GM18517 (cell line): ENCODE data around the gene PEAR1.

ENCODE experiments used
- ATAC-seq: cut with Tn5 transposase; IDR thresholded peaks from one replicate; pipeline ENCODE4 v1.9.1; 2021; ENCODE audit warnings: mild to moderate bottlenecking, moderate library complexity; ENCODE audit not compliant: unreplicated experiment

PEAR1 gene

DNA sequence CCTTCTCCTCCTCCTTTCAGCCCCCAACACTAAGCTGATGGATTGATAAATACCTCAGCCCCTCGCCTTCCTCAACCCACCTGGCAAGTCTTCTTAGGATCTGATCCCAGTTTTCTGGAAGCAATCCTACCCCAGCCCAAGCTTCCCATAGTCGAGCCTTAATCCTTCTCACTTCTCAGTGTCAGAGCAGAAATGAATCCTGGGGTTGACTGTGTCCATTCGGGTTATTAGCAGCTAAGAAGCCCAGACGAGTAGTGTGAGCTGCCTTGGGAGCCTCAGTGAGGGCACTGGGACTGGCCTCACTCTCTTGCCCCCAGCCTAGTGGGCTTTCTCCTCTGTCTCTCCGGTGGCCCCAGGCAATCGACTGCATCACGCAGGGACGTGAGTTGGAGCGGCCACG is 12.4 kb upstream of the PEAR1 start:
- ATAC-seq = no peak

- ATAC-seq = no peak
These were observed 11.9 kb upstream of the PEAR1 start for GRCh38 chr1:156881663-156882062.

- no peak for ATAC-seq
These were observed 11.0 kb upstream of the PEAR1 start for GRCh38 chr1:156882543-156882942.

- no peak for ATAC-seq
These were observed 9.6 kb upstream of the PEAR1 start for GRCh38 chr1:156883919-156884318.

GRCh38 chr1:156884560-156885184 is 8.8 kb upstream of the PEAR1 start:
- no peak for ATAC-seq

DNA sequence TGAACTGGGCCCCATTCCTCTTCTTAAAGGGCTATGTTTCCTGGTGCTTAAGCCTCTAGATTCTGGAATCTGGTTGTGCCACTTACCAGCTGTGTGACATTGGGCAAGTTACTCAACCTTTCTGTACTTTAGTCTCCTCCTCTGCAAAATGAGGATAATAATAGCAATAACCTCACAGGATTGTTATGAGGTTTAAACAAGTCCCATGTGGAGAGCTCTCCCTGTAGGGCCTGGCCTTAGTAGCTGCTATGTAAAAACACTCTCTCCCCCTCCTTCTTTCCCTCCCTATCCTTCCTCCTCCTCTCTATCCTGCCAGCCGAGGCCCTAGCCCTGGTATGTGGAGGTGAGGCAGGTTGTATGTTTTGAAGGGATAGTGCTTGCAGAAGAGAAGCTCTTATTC is 8.2 kb upstream of the PEAR1 start:
- no peak for ATAC-seq

DNA sequence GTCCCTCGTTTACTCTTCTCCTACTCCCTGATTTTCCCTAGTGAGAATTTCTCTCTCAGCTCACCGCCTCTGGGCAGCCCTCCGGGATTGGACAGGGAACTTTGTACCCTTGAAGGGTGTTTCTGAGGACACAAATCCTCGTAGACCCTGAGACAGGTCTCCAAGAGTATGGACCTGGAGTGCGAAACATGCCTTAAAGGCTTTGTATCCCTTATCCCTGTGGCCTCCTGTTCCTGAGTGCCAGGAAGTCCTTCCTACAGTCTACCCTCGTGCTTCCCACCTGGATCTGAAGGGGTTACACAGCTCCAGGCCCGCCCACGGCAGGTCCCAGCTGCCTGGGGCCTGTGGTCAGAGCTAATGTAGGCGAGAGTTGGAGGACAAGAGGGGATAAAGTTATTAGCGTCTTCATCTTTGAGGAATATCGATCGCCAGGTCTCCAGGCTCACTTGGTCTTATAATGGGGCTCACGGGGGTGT is 7.6 kb upstream of the PEAR1 start:
- no peak for ATAC-seq

GRCh38 chr1:156886583-156887281 is 6.8 kb upstream of the PEAR1 start:
- ATAC-seq = no peak

DNA sequence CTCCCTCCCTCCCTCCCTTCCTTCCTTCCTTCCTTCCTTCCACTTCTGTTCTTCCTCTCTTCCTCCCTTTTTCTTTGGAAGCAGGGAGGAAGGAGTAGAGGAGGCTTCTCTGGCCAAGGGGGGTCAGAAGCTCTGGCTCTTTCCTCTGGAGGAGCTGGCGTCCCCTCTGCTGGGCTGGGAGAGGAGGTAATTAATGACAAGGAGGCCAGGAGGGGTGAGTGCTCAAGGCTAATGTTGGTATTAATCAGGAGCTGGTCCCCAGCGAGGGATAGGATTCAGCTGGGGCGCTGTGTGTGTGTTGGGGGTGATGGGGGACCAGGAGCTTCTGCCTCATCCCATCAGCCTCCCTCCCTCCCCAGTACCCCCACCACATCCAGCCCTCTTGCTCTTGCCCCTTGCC is 6.2 kb upstream of the PEAR1 start:
- ATAC-seq = no peak

GRCh38 chr1:156887734-156888133 is 5.8 kb upstream of the PEAR1 start:
- no peak for ATAC-seq

GRCh38 chr1:156889802-156890580 is 3.5 kb upstream of the PEAR1 start:
- ATAC-seq = no peak

DNA sequence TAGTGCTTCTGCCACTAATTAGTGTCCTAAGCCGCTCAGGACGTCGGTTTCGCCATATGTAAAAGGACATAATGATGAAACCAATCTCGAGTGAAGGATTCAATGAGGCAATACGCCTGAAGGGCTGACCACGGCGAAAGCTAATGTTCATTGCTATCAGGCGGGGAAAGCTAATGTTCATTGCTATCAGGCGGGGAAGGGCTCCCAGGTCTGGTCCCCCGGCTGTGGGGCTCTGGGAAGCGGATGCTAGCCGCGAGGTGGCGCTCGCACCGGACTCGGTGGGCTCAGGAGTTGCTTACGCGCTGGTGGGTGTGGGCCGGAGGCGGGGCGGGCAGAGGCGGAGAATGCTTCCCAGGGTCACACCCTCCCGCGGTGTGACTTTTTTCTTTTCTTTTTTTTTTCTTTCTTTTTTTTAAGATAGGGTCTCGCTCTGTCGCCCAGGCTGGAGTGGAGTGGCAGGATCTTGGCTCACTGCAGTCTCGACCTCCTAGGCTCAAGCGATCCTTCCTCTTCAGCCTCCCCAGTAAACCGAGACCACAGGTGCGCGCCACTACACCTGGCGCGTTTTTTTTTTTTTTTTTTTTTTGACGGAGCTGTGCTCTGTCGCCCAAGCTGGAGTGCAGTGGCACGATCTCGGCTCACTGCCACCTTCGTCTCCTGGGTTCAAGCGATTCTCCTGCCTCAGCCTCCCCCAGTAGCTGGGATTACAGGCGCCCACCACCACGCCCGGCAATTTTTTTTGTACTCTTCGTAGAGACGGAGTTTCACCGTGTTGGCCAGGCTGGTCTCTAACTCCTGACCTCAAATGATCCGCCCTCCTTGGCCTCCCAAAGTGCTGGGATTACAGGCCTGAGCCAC is 1.1 kb upstream of the PEAR1 start:
- ATAC-seq = peak; percentile 56

GRCh38 chr1:156894001-156894400 is 483 bp downstream of the PEAR1 start:
- no peak for ATAC-seq

DNA sequence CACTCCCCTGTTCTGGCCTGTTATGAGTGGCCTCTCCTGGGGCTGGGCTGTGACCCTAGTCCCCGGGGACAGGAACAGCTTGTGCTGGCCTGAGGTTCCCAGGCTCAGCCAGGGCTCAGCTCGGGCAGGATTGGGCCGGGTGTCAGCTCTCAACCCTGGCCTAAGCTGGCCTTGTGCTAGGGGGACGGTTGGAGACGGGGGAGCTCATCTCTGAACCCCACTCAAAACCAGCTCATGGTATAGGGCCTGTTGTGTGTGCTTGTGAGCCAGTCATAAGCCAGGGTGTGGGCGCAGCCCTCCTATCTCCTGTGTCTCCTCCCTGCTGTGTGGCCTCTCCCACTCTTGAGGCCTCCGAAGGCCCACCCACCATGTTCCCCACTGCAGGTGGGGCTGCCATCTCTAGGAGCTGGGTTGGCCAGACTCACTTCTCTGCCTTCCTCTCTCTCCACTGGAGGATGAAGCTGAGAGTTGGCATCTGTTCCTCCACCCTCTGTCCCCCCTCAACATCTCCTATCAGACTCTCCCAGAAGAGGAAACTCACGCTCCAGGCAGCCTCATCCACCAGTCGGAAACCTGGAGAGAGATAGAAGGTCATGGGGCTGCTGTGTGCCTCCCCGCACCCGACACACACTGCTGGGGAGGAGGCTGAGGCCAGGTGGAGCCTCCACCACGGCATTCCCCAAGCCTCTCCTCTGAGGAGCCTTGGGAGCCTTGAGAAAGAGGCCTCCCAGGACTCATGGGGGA is 1.4 kb downstream of the PEAR1 start:
- ATAC-seq = no peak

DNA sequence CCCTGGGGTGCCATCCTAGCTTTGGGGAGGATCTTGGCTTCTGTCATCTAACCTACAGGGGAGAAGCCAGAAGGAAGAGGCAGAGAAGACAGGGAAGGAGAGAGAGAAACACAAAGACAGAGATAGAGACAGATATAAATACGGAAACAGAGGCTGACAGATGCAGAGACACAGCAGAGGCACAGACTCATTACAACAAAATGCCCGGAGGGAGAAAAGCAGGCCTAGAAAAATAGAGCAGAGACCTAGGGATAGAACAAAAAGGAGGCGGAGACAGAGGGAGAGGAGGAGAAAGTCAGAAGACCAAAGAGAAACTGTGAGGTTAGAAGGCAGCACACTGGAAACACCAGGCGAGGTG is 1.9 kb downstream of the PEAR1 start:
- no peak for ATAC-seq

GRCh38 chr1:156895927-156896326 is 2.4 kb downstream of the PEAR1 start:
- ATAC-seq = no peak

DNA sequence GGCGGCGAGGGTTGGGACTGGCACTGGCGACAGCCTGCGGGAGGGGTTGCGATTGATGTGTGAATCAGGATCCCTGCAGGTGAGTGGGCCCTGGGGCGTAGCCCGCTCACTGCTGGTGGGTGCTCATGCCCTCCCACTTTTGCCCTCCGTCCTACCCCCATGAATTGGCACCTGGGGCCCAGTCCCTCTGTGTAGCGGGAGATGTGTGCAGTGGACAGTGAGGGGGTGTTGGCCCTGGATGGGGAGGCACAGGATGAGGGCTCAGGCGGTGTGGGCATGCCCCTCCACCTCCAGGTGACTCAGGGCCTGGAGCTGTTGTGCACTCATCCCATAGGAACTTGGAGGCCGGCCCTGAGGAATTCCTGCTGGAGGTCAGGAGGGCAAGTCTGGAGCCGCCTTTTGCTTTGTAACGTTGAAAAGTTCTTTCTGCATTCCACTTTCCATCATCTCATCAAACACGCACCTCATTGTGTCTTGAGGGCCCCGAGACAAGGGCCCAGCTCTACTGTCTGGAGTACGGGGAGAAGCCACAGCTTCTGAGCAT is 3.0 kb downstream of the PEAR1 start:
- ATAC-seq = no peak

- ATAC-seq = no peak
These were observed 3.7 kb downstream of the PEAR1 start for GRCh38 chr1:156897078-156897825.

DNA sequence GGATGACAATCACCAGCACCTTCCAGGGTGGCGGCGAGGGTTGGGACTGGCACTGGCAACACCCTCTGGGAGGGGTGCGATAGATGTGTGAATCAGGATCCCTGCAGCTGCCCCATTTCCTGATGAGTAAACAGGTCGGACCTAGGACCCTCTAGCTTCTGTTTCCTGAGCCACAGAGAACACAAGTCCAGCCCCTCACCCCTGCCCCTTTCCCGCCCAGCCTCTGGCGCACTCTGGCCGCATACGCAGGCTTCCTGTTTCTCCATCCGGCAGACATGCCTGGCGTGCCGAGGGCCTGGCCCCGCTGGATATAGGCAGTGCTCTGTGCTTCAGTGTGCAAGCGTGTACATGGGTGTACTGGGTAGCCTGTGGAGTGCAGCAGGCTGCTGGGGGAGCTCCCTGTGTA is 4.6 kb downstream of the PEAR1 start:
- no peak for ATAC-seq
